PC-9 (cell line): ENCODE measurements around the gene RSAD1.

Experiments used
- EZH2 ChIP-seq: fragments of 200-600 bp; sonication (generic); IDR thresholded peaks from 2 replicates; pipeline ENCODE4 v1.8.0; 2017; ENCODE audit warnings: antibody characterized with exemption, low read depth
- TF ChIP-seq, protein P1 (sequence below): fragments of 200-600 bp; sonication (generic); conservative IDR thresholded peaks from 2 replicates; pipeline ENCODE4 v1.6.1; 2017; ENCODE audit warnings: mixed run types, antibody characterized with exemption, mild to moderate bottlenecking, moderate library complexity

GRCh38 chr17:50460831-50461526 is 17.7 kb upstream of the RSAD1 start:
- TF ChIP-seq, protein P1, sequence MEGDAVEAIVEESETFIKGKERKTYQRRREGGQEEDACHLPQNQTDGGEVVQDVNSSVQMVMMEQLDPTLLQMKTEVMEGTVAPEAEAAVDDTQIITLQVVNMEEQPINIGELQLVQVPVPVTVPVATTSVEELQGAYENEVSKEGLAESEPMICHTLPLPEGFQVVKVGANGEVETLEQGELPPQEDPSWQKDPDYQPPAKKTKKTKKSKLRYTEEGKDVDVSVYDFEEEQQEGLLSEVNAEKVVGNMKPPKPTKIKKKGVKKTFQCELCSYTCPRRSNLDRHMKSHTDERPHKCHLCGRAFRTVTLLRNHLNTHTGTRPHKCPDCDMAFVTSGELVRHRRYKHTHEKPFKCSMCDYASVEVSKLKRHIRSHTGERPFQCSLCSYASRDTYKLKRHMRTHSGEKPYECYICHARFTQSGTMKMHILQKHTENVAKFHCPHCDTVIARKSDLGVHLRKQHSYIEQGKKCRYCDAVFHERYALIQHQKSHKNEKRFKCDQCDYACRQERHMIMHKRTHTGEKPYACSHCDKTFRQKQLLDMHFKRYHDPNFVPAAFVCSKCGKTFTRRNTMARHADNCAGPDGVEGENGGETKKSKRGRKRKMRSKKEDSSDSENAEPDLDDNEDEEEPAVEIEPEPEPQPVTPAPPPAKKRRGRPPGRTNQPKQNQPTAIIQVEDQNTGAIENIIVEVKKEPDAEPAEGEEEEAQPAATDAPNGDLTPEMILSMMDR = no peak
- TF ChIP-seq EZH2 = no peak
